ENCODE data around the gene RAMP3. TPM values are rescaled to one million over a fixed set of nuclear protein-coding genes. Genes with fewer than 3 reads are reported as not detected.

Gene RAMP3
- total and polyA plus RNA-seq, 9 of the 15 experiments (the other 6 are each of a cell fraction or from before 2014, with no cell fraction given) = not detected

GRCh38 chr7:45111298-45112223 is 46.0 kb upstream of the RAMP3 start, which contains the start of gene TBRG4 (continued):
- peak; percentile 31 to 88; a peak in 3 of 4 replicates for TF ChIP-seq MLLT1 (IDR thresholded peaks at IDR 0.05)
- TF ChIP-seq CREM (IDR thresholded peaks at IDR 0.05; ENCODE audit: low read depth) = peak; percentile 100
- no peak for TF ChIP-seq RBM25 (IDR thresholded peaks at IDR 0.05; ENCODE audit: low read depth, low read length, severe bottlenecking)
- TF ChIP-seq SPI1 (IDR thresholded peaks at IDR 0.05; ENCODE audit: borderline replicate concordance, low read depth, low read length) = no peak
- TF ChIP-seq ZBTB33 (CRISPR knock-in tag; IDR thresholded peaks at IDR 0.05) = no peak
- TF ChIP-seq TRIM24 (IDR thresholded peaks at IDR 0.05) = peak in 1 of 2 experiments; percentile 64; a peak in 3 of 4 replicates
- 0 out of 4 replicates have a peak, but pooled peaks of 1 of the 2 experiments have one; percentile 51 for TF ChIP-seq KDM1A (IDR thresholded peaks at IDR 0.05)
- TF ChIP-seq CBX1 (IDR thresholded peaks at IDR 0.05; ENCODE audit: low read depth) = no peak; the same call in 1 of the 2 replicates
- peak; percentile 25; the same call in 1 of the 2 replicates for TF ChIP-seq FOSL1 (tag; conservative IDR thresholded peaks at IDR 0.05)
- peak; percentile 77 to 83 for TF ChIP-seq NRF1 (conservative IDR thresholded peaks at IDR 0.05 in 1 of 2, IDR thresholded peaks at IDR 0.05 in 1 of 2)
- no peak for TF ChIP-seq CREB5 (CRISPR knock-in tag; IDR thresholded peaks at IDR 0.05)
- TF ChIP-seq RCOR1 (IDR thresholded peaks at IDR 0.05; ENCODE audit: borderline replicate concordance in 1 of 2, low read depth in 2 of 2, low read length in 2 of 2) = peak in 1 of 2 experiments; percentile 26; a peak in 1 of 4 replicates
- no peak for TF ChIP-seq ZNF133 (CRISPR knock-in tag; IDR thresholded peaks at IDR 0.05)
- no peak for TF ChIP-seq ZNF707 (CRISPR knock-in tag; conservative IDR thresholded peaks at IDR 0.05)
- TF ChIP-seq NR3C1 (CRISPR knock-in tag; IDR thresholded peaks at IDR 0.05) = peak; percentile 75; the same call in 1 of the 2 replicates
- no peak for TF ChIP-seq SNAPC5 (CRISPR knock-in tag; IDR thresholded peaks at IDR 0.05)
- TF ChIP-seq ZNF324 (CRISPR knock-in tag; IDR thresholded peaks at IDR 0.05) = no peak
- no peak for TF ChIP-seq ARID2 (IDR thresholded peaks at IDR 0.05)
- TF ChIP-seq DIDO1 (tag; IDR thresholded peaks at IDR 0.05; ENCODE audit: low read depth) = peak; percentile 41; the same call in 1 of the 2 replicates
- TF ChIP-seq ZNF436 (CRISPR knock-in tag; IDR thresholded peaks at IDR 0.05) = no peak
- peak; percentile 91; the same call in 1 of the 2 replicates for TF ChIP-seq ZBTB43 (CRISPR knock-in tag; IDR thresholded peaks at IDR 0.05)
